ENCODE data around the gene TRIM17.
A peak's percentile ranks its signal among the peaks of the same experiment; 100 is the strongest.

Gene TRIM17

GRCh38 chr1:228391411-228392020, 25.1 kb downstream of the TRIM17 start (continued):
- TF ChIP-seq CTCF (tag by site-specific recombination; IDR thresholded peaks at IDR 0.05) (0 out of 2 replicates have a peak, but pooled peaks have one; percentile 11), ZFHX2 (tag by site-specific recombination; conservative IDR thresholded peaks at IDR 0.05) (peak; percentile 52), ZNF623 (tag by site-specific recombination; IDR thresholded peaks at IDR 0.05) (no peak)

GRCh38 chr1:228390649-228391048, 26.0 kb downstream of the TRIM17 start:
- H3K4me1 ChIP-seq (ENCODE audit: control insufficient read depth, insufficient read depth, low read length): no peaks in the 10 kb centered on the region; the same call in 1 of the 2 replicates
- no peak for TF ChIP-seq ZNF76 (tag by site-specific recombination; IDR thresholded peaks at IDR 0.05; ENCODE audit: borderline replicate concordance, low read depth)
- TF ChIP-seq ZFP37 (tag by site-specific recombination; IDR thresholded peaks at IDR 0.05): no peak
- TF ChIP-seq ZBTB21 (tag by site-specific recombination; IDR thresholded peaks at IDR 0.05): no peak
- no peak for TF ChIP-seq ZNF266 (tag by site-specific recombination; IDR thresholded peaks at IDR 0.05; ENCODE audit: low read depth)
- TF ChIP-seq ZNF174 (tag by site-specific recombination; IDR thresholded peaks at IDR 0.05): no peak
- no peak for TF ChIP-seq MEIS1 (CRISPR knock-in tag; IDR thresholded peaks at IDR 0.05; ENCODE audit: borderline replicate concordance)
- TF ChIP-seq ZNF112 (tag by site-specific recombination; IDR thresholded peaks at IDR 0.05): no peak
- no peak for TF ChIP-seq ZNF16 (tag by site-specific recombination; IDR thresholded peaks at IDR 0.05; ENCODE audit: low read depth)
- peaks cover 9 to 20% of the 10 kb centered on the region in 2 experiments; a peak in 2 of 3 replicates for H3K36me3 ChIP-seq (ENCODE audit: control insufficient read depth in 2 of 2, insufficient read depth in 1 of 2, low read length in 2 of 2)
- no peak overlapping the region for H3K27ac ChIP-seq (ENCODE audit: extremely low read depth, low read depth, low read length)
- no peak overlapping the region for H3K4me3 ChIP-seq (ENCODE audit: low read depth, low read length)
- ChIA-PET POLR2A (interaction anchor here (1.3 kb wide), 1 partner anchor 16 kb away, joined by 8 read pairs; the partner anchor contains the start of gene TRIM11), CTCF (interaction anchor here (0.6 to 1.2 kb wide), 3 partner anchors 11 to 226 kb away, joined by 3 to 4 read pairs (median 3); no protein-coding TSS in a partner anchor)
- H3K9me3 ChIP-seq (ENCODE audit: control insufficient read depth, insufficient read depth, low read depth, low read length): no peaks in the 10 kb centered on the region

- no peak overlapping the region for H3K27ac ChIP-seq (ENCODE audit: extremely low read depth, low read depth, low read length)
- no peaks in the 10 kb centered on the region for H3K4me1 ChIP-seq (ENCODE audit: control insufficient read depth, insufficient read depth, low read length)
- TF ChIP-seq ZNF157 (tag by site-specific recombination; IDR thresholded peaks at IDR 0.05) (no peak), ZNF132 (tag by site-specific recombination; IDR thresholded peaks at IDR 0.05; ENCODE audit: borderline replicate concordance) (no peak), SCRT2 (tag by site-specific recombination; IDR thresholded peaks at IDR 0.05) (no peak), ZNF548 (tag by site-specific recombination; IDR thresholded peaks at IDR 0.05) (no peak), ZNF335 (tag by site-specific recombination; conservative IDR thresholded peaks at IDR 0.05) (no peak), ZNF138 (tag by site-specific recombination; IDR thresholded peaks at IDR 0.05; ENCODE audit: borderline replicate concordance) (no peak)
- TF ChIP-seq, protein P1, sequence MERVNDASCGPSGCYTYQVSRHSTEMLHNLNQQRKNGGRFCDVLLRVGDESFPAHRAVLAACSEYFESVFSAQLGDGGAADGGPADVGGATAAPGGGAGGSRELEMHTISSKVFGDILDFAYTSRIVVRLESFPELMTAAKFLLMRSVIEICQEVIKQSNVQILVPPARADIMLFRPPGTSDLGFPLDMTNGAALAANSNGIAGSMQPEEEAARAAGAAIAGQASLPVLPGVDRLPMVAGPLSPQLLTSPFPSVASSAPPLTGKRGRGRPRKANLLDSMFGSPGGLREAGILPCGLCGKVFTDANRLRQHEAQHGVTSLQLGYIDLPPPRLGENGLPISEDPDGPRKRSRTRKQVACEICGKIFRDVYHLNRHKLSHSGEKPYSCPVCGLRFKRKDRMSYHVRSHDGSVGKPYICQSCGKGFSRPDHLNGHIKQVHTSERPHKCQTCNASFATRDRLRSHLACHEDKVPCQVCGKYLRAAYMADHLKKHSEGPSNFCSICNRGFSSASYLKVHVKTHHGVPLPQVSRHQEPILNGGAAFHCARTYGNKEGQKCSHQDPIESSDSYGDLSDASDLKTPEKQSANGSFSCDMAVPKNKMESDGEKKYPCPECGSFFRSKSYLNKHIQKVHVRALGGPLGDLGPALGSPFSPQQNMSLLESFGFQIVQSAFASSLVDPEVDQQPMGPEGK (tag by site-specific recombination; IDR thresholded peaks at IDR 0.05): no peak
- ChIA-PET POLR2A (interaction anchor here (0.5 kb wide), 1 partner anchor 20 kb away, joined by 4 read pairs; the partner anchor contains the start of gene TRIM11), CTCF (no interaction called here)
- H3K36me3 ChIP-seq (ENCODE audit: control insufficient read depth in 2 of 2, insufficient read depth in 1 of 2, low read length in 2 of 2): peaks cover 0 to 2% of the 10 kb centered on the region in 2 experiments; a peak in 1 of 3 replicates
- no peaks in the 10 kb centered on the region for H3K9me3 ChIP-seq (ENCODE audit: control insufficient read depth, insufficient read depth, low read depth, low read length)
- no peak overlapping the region for H3K4me3 ChIP-seq (ENCODE audit: low read depth, low read length)
Measured at GRCh38 chr1:228387321-228387720, 29.3 kb downstream of the TRIM17 start.

All from HEK293 (cell line).